HCEC 1CT (cell line): Measurements from ENCODE around the gene NUBP2.
A peak's percentile ranks its signal among the peaks of the same experiment; 100 is the strongest.

Experiments
- DNase-seq: peaks from one replicate; pipeline ENCODE4 v3.0.0-alpha.2; 2017

NUBP2 gene

DNA sequence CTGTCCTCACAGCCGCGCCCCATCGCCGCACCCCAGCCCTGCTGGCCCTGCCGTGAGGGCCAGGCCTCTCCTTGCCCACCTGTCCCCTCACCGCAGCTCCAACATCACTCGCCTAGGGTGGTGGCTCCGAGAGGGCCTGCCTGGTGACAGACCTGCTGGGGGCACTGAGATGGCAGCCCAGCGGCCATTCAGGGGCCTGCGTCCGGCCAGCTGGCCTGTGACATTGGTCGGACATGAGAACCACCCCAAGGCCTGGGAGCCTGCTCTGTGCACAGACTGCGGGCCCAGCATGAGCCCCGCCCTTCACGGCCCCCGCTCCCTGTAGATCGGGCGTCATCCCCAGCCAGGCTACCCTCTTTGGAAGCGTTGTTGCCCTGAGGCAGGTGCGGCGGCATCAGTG lies 23.2 kb upstream of the NUBP2 start:
- DNase-seq, result no peak

DNA sequence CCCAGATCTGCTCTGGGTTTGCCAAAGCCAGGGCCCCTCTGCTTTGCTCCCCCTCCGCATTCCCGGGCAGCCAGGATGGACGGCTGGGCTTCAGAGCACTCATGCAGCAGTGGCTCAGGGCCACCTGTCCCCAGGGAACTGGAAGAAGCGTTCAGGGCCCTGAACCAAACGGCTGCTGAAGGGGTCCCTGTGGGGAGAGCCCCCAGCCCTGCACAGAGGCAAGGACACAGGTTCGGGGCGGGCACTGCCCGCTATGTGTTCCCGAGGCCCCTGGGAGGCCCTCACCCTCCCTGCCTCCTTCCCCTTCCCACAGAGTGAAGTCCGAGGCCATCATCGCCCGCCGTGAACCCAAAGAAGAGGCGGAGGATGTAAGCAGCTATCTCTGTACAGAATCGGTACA lies 21.8 kb upstream of the NUBP2 start:
- DNase-seq, result no peak

DNA sequence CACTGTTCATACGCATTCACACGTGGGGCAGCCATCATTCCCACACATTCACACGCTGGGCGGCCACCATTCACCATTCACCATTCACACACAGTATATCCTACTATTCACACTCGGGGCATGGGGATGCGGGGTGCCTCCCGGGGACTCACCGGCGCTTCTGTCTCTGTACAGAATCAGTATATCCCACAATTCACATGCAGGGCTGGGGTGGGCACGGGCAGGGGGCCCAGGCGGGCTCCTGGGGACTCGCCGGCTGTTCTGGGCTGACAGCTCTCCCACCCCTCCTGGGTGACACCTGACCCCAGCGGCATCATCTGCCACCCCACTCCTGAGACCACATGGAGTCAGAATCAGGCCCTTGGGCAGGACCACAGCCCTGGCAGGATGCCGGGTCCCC lies 21.0 kb upstream of the NUBP2 start:
- DNase-seq, result no peak

DNA sequence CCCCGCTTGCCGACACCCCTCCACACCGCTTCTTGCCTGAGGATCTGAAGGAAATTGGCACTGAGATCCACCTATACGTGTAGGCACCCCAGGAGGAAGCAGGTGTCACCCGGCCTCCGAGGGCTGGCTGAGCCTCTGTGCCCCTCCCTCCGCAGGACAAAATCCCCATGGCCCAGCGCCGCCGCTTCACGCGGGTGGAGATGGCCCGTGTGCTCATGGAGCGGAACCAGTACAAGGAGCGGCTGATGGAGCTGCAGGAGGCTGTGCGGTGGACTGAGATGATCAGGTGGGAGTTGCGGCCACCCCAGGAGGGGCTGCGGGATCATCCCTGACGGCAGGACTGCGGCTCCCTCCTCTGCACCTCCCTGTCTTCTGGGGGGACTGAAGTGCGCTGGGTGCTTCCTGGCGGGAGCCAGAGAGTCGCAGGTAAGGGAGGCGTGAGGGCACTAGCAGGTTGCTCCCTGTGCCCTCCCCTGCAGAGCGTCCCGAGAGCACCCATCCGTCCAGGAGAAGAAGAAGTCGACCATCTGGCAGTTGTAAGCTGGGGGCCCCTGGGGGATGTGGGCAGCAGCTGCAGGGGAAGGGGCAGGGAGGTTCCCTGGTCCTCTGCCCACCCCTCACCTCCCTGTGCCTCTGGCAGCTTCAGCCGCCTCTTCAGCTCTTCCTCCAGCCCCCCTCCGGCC lies 20.4 kb upstream of the NUBP2 start:
- no peak for DNase-seq

DNA sequence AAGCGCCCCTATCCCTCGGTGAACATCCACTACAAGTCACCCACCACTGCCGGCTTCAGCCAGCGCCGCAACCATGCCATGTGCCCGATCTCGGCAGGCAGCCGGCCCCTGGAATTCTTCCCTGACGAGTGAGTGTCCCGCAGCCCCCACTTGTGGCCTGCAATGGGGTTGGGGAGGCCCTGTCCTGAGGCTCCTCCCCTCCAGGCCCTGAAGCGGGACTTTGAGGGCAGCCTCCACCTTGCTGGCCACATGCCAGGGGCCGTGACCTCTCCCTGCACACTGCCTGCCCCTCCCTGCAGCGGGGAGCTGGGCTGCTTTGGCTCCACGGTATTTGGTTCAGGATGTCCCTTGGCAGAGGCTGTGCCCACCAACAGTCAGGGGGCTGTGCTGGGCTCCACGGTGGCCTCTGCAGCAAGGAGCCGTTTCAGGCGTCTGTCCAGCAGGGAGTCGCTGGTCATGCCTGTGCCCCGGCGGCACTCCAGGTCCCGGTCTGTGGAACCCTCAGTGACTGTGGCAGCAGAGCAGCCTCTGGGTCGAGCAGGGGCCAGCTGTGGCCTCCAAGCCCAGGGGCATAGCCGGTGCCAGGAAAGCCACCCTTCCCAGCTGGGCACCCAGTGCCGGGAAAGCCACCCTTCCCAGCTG lies 19.8 kb upstream of the NUBP2 start:
- DNase-seq, result no peak

DNA sequence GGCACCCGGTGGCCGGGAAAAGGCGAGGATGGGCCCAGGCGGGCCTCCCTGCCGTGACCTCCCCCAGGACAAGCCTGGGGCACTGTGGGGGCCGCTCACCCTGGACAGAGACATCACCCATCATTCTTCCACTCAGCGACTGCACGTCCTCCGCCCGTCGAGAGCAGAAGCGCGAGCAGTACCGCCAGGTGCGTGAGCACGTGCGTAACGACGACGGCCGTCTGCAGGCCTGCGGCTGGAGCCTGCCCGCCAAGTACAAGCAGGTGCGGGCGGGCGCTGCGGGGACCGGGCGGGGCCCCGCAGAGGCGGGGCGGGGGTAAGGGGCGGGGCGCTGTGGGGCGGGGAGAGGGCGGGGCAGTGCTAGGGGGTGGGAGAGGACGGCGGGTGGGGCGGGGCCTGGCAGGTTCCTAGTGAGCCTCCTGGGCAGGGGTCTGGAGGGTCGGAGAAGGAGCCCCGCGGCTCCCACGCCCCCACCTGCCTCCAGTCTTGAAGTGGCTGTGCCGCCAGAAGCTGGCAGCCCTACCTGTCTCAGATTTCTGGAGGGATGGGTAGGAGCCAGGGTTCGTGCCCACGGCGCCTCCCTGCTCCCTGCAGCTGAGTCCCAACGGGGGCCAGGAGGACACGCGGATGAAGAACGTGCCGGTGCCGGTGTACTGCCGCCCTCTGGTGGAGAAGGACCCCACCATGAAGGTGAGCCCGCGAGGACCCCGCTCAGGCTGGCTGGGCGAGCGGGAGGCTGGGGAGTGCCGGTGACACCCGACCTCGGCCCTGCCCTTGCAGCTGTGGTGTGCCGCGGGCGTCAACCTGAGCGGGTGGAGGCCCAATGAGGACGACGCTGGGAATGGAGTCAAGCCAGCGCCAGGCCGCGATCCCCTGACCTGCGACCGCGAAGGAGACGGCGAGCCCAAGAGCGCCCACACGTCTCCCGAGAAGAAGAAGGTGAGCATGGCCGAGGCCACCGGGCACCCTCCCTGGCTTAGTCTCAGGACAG lies 18.9 kb upstream of the NUBP2 start:
- no peak for DNase-seq

DNA sequence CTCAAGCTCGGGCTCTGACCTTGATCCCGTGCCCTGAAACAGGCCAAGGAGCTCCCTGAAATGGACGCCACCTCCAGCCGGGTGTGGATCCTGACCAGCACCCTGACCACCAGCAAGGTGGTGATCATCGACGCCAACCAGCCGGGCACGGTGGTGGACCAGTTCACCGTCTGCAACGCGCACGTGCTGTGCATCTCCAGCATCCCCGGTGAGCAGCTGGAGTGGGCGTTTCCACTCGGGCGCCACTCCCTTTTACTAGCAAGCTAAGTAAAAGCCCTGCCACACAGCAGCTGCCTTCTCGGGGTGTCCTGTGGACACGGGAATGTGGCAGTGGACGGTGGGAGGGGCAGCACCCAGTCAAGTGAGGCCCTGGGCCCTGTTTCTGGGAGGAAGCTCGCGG lies 17.8 kb upstream of the NUBP2 start:
- no peak for DNase-seq

DNA sequence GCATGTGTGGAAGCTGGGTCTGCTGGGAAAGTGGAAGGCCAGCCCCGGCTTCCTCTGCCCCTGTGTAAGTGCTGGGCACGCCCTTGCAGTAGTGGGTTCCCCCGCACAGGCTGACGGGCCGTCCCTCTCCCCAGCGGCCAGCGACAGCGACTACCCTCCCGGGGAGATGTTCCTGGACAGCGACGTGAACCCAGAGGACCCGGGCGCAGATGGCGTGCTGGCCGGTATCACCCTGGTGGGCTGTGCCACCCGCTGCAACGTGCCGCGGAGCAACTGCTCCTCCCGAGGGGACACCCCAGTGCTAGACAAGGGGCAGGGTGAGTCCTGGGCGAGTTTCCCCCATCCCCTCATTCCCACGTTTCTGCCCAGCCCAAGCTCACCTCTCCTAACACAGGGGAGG lies 16.9 kb upstream of the NUBP2 start:
- no peak for DNase-seq

DNA sequence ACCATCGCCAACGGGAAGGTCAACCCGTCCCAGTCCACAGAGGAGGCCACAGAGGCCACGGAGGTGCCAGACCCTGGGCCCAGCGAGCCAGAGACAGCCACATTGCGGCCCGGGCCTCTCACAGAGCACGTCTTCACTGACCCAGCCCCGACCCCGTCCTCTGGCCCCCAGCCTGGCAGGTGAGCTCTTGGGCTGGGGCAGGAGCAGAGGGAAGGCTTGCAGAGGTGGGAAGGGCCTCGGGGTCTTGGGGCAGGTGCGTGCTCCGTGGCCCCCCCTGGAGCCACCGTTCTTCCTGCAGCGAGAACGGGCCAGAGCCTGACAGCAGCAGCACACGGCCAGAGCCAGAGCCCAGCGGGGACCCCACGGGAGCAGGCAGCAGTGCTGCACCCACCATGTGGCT lies 16.5 kb upstream of the NUBP2 start:
- no peak for DNase-seq

DNA sequence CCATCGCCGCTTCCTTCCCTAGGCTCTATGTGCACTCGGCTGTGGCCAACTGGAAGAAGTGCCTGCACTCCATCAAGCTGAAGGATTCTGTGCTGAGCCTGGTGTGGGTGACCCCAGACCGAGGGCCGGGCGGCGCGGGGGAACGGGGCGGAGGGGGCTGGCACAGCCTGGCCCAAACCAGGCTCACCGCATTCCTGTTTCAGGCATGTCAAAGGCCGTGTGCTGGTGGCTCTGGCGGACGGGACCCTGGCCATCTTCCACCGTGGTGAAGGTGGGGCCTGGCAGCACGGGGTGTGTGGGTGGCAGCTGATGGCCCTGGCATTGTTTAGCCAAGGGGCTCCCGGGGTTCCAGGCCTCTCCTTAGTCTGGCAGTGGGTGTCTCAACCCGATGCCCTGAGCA lies 16.1 kb upstream of the NUBP2 start:
- DNase-seq, result no peak

DNA sequence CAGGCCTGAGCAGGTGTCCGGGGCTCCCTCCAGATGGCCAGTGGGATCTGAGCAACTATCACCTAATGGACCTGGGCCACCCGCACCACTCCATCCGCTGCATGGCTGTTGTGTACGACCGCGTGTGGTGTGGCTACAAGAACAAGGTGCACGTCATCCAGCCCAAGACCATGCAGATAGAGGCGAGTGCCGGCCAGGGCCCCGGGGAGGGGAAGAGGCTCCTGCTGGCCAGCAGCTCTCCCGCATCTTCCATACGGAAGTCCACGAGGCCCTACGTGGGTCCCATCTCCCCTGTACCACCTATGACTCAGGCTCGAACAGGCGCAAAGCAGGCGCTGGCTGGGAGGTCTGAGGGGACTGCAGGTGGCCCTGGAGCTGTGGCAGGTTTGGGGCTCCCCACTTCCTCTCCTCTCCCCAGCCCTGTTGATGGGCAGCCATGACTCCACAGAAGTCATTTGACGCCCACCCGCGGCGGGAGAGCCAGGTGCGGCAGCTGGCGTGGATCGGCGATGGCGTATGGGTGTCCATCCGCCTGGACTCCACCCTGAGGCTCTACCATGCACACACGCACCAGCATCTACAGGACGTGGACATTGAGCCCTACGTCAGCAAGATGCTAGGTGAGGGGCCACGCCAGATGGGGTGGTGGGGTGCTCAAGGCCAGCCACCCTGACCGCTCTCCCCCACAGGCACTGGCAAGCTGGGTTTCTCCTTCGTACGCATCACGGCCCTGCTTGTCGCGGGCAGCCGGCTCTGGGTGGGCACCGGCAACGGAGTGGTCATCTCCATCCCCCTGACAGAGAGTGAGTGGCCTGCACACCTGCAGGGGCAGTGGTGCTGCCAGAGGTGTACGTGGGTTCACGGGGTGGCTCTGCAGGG lies 15.4 kb upstream of the NUBP2 start:
- no peak for DNase-seq

DNA sequence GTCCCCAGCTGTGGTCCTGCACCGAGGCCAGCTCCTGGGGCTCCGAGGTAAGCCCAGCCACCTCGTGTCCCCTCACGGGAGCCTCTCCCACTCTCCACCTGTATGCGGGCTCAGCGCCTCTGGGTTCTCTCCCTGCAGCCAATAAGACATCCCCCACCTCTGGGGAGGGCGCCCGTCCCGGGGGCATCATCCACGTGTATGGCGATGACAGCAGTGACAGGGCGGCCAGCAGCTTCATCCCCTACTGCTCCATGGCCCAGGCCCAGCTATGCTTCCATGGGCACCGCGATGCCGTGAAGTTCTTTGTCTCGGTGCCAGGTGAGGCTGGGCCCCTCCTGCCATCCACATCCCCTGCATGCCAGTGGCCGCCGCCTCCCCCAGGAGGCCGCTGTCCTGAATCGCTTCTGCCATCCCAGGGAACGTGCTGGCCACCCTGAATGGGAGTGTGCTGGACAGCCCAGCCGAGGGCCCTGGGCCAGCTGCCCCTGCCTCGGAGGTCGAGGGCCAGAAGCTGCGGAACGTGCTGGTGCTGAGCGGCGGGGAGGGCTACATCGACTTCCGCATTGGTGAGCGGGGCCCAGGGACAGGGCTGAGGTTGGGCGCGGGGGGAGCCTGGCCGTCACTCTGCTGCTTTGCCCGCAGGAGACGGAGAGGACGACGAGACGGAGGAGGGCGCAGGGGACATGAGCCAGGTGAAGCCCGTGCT lies 14.5 kb upstream of the NUBP2 start:
- DNase-seq, result no peak

DNA sequence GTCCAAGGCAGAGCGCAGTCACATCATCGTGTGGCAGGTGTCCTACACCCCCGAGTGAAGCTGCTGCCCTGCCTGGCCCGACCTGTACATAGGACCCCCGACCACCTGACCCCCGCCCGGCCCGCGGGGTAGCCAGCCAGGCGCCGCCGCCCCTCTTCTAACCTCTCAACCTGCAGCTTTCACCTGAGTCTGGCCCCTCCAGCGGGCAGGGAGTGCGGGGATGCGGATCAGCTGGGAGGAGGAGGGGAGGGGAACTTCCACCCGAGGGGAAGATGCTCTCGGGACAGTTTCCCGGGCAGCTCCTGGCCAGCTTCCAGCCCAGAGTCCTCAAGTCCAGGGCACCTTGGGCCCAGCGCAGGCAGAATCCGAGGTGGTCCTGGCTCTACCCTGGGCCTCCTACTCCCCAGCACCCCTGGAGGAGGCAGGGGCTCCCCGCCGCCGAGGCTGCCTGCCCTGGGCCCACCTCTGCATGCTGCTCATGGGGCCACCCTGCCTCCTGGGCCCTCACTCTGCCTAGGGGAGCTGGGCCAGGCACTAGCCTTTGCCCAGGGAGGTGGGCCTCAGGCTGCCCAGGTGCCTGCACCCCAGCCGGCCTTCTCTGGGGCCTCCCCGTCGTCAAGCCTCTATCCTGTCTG lies 13.9 kb upstream of the NUBP2 start:
- no peak for DNase-seq

DNA sequence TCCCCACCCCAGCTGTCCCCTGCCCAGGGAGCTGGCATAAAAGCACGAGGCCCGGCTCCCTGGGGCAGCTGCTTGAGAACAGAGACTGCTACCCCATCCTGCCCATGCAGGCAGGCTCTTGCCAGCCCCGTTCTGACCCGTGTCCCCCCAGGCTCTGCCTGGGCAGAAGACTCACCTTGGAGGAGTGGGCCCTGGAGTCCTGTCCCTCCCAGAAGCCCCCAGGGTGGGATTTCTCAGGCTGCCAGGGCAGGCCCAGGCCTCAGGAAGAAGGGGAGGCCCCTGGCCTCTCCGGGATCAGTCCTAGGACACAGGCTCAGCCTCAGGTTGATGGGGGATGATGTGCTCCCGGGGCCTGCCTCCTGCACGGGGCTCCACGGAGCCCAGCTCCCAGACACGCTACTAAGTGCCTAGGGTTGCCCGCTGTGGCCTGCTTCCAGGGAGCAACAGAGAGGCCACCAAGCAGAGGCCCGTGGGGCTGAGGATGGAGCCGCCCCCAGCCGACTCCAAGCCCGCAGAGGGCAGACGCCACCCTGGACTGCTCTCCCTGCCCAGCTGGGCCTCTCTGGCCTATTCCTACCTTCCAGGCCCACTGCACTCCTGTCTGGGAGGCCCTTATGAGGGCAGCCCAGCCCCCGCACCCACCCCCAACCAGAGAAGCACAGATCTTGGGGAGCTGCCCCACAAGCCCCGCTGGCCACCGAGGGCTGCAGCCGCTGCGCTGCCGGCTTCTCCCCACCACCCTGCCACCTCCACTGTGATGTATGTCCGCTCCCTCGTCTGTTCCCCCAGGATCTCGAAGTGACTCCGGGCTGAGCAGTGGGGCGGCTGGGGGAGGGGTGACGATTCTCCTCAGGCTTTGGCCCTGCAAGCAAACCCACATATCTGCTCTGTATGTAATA lies 13.1 kb upstream of the NUBP2 start:
- no peak for DNase-seq

DNA sequence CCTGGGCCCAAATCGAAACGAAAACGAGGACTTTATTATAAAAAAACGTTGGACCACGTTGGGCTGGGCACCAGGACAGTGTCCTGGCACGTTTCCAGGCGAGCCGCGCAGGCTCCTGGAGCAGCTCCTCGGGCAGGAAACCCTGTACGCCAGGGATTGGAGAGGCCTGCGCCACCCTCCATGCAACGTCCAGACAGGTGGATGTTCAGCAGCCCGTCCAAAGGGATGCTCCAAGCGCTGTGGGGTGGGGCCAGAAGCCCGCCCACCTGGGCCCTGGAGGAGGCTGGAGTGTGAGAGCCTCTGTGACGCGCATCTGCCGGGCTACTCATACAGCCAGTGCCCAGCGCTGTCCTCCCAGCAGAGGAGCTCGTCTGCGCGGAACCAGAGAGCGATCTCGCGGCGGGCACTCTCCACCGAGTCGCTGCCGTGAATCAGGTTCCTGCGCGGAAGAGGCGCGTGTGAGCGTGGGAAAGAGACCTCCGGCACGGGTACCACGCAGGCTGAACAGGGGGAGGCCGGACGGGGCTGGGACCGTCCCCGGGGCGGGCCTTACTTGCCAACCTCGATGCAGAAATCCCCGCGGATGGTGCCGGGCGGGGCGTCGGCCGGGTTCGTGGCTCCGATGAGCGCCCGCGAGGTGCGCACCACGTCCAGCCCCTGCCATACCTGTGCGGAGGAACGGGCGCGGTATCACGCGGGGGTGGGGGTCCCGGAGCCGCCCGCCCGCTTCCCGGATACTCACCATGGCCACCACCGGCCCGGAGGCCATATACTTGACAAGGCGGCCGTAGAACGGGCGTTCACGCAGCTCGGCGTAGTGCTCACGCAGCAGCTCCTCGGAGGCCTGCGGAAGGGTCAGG lies 12.2 kb upstream of the NUBP2 start:
- DNase-seq, result peak; percentile 43

DNA sequence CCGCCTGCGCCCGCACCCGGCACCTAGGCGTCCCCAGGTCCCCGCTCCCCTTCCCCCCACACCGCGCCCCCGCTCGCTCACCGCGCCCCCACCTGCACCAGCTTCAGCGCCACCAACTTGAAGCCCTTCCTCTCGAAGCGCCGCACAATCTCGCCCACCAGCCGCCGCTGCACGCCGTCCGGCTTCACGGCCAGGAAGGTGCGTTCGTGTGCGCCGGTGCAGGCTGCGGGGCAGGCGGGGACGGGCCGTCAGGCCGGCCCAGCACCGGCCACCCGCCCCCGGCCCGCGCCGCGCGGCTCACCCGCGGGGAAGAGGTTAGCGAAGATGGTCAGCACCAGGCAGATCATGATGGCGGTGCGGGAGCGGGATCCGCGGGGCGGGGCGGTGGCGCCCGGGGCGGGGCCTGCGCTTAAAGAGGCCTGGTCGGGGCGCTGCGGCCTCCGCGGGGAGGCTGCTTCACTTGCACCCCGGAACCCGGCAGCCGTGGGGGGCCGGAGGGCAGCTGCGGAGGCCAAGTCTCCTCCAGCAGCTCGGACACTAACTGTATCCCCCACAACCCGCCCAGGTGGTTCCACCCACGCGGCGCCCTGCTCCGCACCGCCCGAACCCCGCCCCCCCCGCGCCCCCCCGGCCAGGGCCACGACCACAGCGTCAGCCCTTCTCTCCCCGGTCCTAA lies 11.4 kb upstream of the NUBP2 start, which contains the start of gene NME3:
TSS of gene NME3 (minus strand) at position 356 of the 676 bp plus-strand sequence. CDS start at position 347, 9 bp downstream.
- peak; percentile 62 for DNase-seq

DNA sequence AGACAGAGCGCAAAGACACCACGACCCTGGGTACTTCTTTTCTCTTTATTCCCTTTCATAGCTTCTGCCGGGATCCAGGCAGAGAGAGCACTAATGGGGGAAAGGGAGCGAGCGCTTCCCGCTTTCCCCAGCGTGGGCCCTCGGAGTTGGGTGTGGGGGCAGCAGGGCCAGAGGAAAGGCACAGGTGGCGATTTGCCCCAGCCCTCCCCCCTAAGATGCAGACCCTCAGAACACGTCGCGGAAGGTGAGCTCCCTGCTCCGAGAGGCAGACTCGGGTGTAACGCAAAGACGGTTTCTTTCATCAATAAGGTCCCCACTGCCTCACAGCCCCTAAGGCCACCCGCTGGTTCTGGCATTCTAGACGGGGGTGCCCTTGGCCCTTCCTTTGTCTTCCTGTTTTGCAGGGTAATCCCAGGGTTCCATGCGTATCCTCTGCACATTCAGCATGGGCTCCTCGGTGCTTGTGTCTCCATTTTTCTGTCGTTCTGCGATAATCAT lies 10.8 kb upstream of the NUBP2 start:
- DNase-seq, result no peak

DNA sequence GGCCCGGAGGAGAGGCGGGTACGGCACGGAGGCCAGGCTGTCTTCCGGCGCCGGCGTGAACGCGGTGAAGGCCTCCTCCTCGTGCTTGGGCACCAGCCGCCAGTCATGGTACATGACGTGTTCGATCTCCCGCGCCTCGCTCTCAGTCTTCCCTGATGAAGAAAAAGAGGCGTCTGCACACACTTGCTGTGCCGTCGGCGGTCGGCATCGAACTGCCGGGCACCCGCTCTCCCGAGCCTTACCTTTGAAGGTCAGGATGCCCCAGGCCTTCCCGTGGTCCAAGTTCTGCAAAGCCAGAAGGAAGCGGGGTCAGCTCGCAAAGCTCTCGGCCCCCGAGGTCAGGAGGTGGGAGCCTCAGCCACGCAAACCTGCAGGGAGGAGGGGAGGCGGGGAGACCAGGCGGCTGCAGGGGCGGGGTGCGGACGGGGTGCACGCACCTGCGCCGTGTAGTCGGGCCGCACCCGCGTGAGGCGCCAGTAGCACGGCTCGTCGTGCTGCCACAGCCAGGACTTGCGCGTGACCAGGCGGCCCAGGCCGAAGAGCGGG lies 10.3 kb upstream of the NUBP2 start, which contains the start of gene EME2:
TSS of gene EME2 (plus strand) at position 449 of the 546 bp plus-strand sequence. CDS start 418 bp downstream, outside the sequence.
- peak; percentile 30 for DNase-seq
